HEK293 (cell line): ENCODE measurements around the gene PHF10.
A peak's percentile ranks its signal among the peaks of the same experiment; 100 is the strongest.

ENCODE experiments used
- CTCF ChIA-PET: fragments of 350-600 bp; formaldehyde crosslinking; extraction: SDS; loops from one replicate; lab custom pipeline; 2021; ENCODE audit warnings: antibody characterized with exemption; lab: Yijun Ruan, JAX
- POLR2A ChIA-PET: fragments of 300-600 bp; formaldehyde crosslinking; extraction: SDS; loops from one replicate; lab custom pipeline; 2020; ENCODE audit warnings: antibody characterized with exemption, inconsistent platforms; lab: Yijun Ruan, JAX
- H3K27ac ChIP-seq: fragments of 200-500 bp; sonication (Bioruptor generic); 2 replicates; pipeline ENCODE4 v1.5.1; 2014; ENCODE audit warnings: low read depth, low read length, control low read depth, inconsistent platforms; ENCODE audit errors: extremely low read depth
- H3K36me3 ChIP-seq, 2 experiments: fragments of 200-500 bp in 1 of 2; sonication (Bioruptor generic) in 1 of 2; 1 replicate in 1 of 2; 2 replicates in 1 of 2; pipeline ENCODE4 v1.5.1; 2014 to 2017; ENCODE audit warnings: inconsistent platforms in 2 of 2, low read length in 2 of 2; ENCODE audit not compliant: control insufficient read depth in 2 of 2, insufficient read depth in 1 of 2
- H3K4me1 ChIP-seq: fragments of 200-500 bp; sonication (Bioruptor generic); 2 replicates; pipeline ENCODE4 v1.5.1; 2014; ENCODE audit warnings: mild to moderate bottlenecking, low read length, inconsistent platforms; ENCODE audit not compliant: control insufficient read depth, insufficient read depth
- H3K4me3 ChIP-seq: 2 replicates; pipeline ENCODE4 v1.5.1; 2011; ENCODE audit warnings: low read depth, mild to moderate bottlenecking, control low read depth, low read length, moderate library complexity
- H3K9me3 ChIP-seq: fragments of 200-500 bp; sonication (Bioruptor generic); 2 replicates; pipeline ENCODE4 v1.5.1; 2014; ENCODE audit warnings: low read depth, low read length, inconsistent platforms; ENCODE audit not compliant: control insufficient read depth, insufficient read depth
- BCL11A ChIP-seq: fragments of 450-650 bp; formaldehyde crosslinking; IDR thresholded peaks from 2 replicates; pipeline ENCODE4 v1.5.1; 2016; ENCODE audit warnings: low read depth, missing biosample characterization, missing genetic modification characterization
- GFI1B ChIP-seq: fragments of 450-650 bp; formaldehyde crosslinking; IDR thresholded peaks from 2 replicates; pipeline ENCODE4 v1.5.1; 2016; ENCODE audit warnings: missing biosample characterization, missing genetic modification characterization
- SCRT1 ChIP-seq: fragments of 450-650 bp; formaldehyde crosslinking; IDR thresholded peaks from 2 replicates; pipeline ENCODE4 v1.5.1; 2016; ENCODE audit warnings: missing biosample characterization, missing genetic modification characterization, borderline replicate concordance
- ZFHX2 ChIP-seq: fragments of 450-650 bp; formaldehyde crosslinking; conservative IDR thresholded peaks from 2 replicates; pipeline ENCODE4 v1.5.1; 2016; ENCODE audit warnings: missing biosample characterization, missing genetic modification characterization
- ZNF184 ChIP-seq: fragments of 450-650 bp; IDR thresholded peaks from 2 replicates; pipeline ENCODE4 v1.5.1; 2018; ENCODE audit warnings: missing biosample characterization, mild to moderate bottlenecking, missing genetic modification characterization
- ZNF202 ChIP-seq: fragments of 450-650 bp; formaldehyde crosslinking; IDR thresholded peaks from 2 replicates; pipeline ENCODE4 v1.5.1; 2016; ENCODE audit warnings: missing biosample characterization, missing genetic modification characterization, borderline replicate concordance
- ZNF248 ChIP-seq: fragments of 450-650 bp; formaldehyde crosslinking; IDR thresholded peaks from 2 replicates; pipeline ENCODE4 v1.5.1; 2017; ENCODE audit warnings: missing biosample characterization, missing genetic modification characterization
- ZNF26 ChIP-seq: fragments of 450-650 bp; formaldehyde crosslinking; IDR thresholded peaks from 2 replicates; pipeline ENCODE4 v1.5.1; 2016; ENCODE audit warnings: missing biosample characterization, missing genetic modification characterization
- ZNF274 ChIP-seq, 2 experiments: fragments of 200-500 bp in 1 of 2; fragments of 450-650 bp in 1 of 2; sonication (Bioruptor generic) in 1 of 2; formaldehyde crosslinking in 1 of 2; IDR thresholded peaks; 2 replicates each; pipeline versions ENCODE4 v1.5.1 to v1.6.1; 2014 to 2016; ENCODE audit warnings: borderline replicate concordance in 1 of 2, inconsistent platforms in 1 of 2, low read length in 1 of 2, missing biosample characterization in 1 of 2, missing genetic modification characterization in 1 of 2
- ZNF423 ChIP-seq: fragments of 450-650 bp; formaldehyde crosslinking; IDR thresholded peaks from 2 replicates; pipeline ENCODE4 v1.5.1; 2016; ENCODE audit warnings: missing biosample characterization, missing genetic modification characterization
- ZNF510 ChIP-seq: fragments of 450-650 bp; formaldehyde crosslinking; IDR thresholded peaks from 2 replicates; pipeline ENCODE4 v1.5.1; 2018; ENCODE audit warnings: mild to moderate bottlenecking, missing genetic modification characterization, missing biosample characterization; ENCODE audit not compliant: insufficient replicate concordance
- ZNF521 ChIP-seq: fragments of 450-650 bp; formaldehyde crosslinking; IDR thresholded peaks from 2 replicates; pipeline ENCODE4 v1.5.1; 2017; ENCODE audit warnings: missing biosample characterization, mild to moderate bottlenecking, missing genetic modification characterization
- ZNF548 ChIP-seq: fragments of 450-650 bp; formaldehyde crosslinking; IDR thresholded peaks from 2 replicates; pipeline ENCODE4 v1.5.1; 2016; ENCODE audit warnings: missing biosample characterization, missing genetic modification characterization
- ZNF558 ChIP-seq: fragments of 450-650 bp; formaldehyde crosslinking; IDR thresholded peaks from 2 replicates; pipeline ENCODE4 v1.5.1; 2016; ENCODE audit warnings: missing biosample characterization, missing genetic modification characterization
- ZSCAN4 ChIP-seq: fragments of 450-650 bp; formaldehyde crosslinking; IDR thresholded peaks from 2 replicates; pipeline ENCODE4 v1.5.1; 2017; ENCODE audit warnings: missing biosample characterization, missing genetic modification characterization

The PHF10 gene

DNA sequence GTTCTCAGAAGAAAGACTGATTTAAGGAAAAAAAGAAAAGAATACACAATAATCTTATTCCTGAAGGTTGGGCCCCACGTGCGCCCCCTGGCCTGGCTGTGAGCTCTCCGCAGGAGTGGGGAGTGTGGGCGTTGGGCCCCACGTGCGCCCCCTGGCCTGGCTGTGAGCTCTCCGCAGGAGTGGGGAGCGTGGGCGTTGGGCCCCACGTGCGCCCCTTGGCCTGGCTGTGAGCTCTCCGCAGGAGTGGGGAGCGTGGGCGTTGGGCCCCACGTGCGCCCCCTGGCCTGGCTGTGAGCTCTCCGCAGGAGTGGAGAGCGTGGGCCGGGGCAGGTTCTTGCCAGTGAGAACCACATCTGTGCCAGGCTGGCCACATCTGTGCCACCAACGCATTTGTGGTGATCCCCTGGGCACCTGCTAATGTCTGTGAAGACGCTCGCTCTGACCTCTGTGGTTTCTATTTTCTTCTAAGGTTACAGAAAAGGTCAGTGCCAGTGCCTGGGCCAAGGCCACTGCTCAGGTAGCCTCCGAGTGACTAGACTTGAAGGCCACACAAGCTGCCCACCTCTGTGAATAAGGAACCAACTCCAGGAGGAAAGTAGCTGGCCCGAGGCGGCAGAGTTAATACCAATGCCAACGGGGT is 63.4 kb downstream of the PHF10 start:
- ChIA-PET POLR2A (no interaction called here), CTCF (interaction anchor here (0.6 to 1.2 kb wide), 5 partner anchors 18 to 766 kb away, joined by 3 to 4 read pairs (median 3); no protein-coding TSS in a partner anchor)
- Histone ChIP-seq H3K4me1 (no peaks in the 10 kb centered on the region), H3K4me3 (no peak overlapping the region), H3K9me3 (no peaks in the 10 kb centered on the region), H3K36me3 (peaks cover 11 to 89% of the 10 kb centered on the region in 2 experiments; a peak in 2 of 3 replicates), H3K27ac (no peak overlapping the region)
- TF ChIP-seq ZNF510 (tag by site-specific recombination) (no peak), ZFHX2 (tag by site-specific recombination) (0 out of 2 replicates have a peak, but pooled peaks have one; percentile 16)

- ChIA-PET CTCF (interaction anchor here (0.6 to 0.7 kb wide), 2 partner anchors 171 to 563 kb away, joined by 3 read pairs; no protein-coding TSS in a partner anchor), POLR2A (no interaction called here)
- no peak for TF ChIP-seq ZNF548 (tag by site-specific recombination)
Measured at GRCh38 chr6:169659820-169660610, 64.3 kb downstream of the PHF10 start.

DNA sequence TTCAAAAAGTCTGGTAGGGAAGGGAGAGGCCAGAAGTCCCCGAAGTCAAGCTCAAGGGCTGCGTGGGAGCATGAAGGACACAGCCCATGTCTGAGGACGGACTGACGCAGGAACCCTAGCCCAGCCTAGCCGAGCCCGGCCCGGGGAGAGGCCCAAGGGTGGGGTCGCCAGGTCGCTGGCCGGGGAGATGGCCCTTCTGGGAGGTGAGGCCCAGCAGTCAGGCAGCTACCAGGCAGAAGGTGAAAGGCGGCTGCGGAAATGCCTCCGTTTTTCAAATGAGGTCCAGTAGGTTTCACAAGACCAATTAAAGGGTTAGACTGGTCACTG is 67.1 kb downstream of the PHF10 start:
- TF ChIP-seq SCRT1 (no peak), ZNF521 (tag by site-specific recombination) (no peak), ZSCAN4 (no peak), ZNF274 (IDR thresholded peaks at IDR 0.05; ENCODE audit: low read length) (no peak), ZNF274 (tag by site-specific recombination; IDR thresholded peaks at IDR 0.05; ENCODE audit: borderline replicate concordance) (no peak), GFI1B (tag by site-specific recombination) (no peak), ZNF248 (no peak), BCL11A (tag by site-specific recombination) (no peak), ZNF558 (tag by site-specific recombination) (no peak), ZNF510 (tag by site-specific recombination) (no peak), ZNF184 (tag by site-specific recombination) (no peak), ZNF26 (no peak), ZNF202 (no peak), ZNF423 (tag by site-specific recombination) (no peak)
- CTCF ChIA-PET = no interaction called here
- POLR2A ChIA-PET = no interaction called here
- Histone ChIP-seq H3K4me3 (no peak overlapping the region), H3K9me3 (no peaks in the 10 kb centered on the region), H3K27ac (no peak overlapping the region), H3K4me1 (no peaks in the 10 kb centered on the region), H3K36me3 (peaks cover 11 to 80% of the 10 kb centered on the region in 2 experiments; a peak in 2 of 3 replicates)

More at GRCh38 chr6:169659820-169660610, 64.3 kb downstream of the PHF10 start:
- Histone ChIP-seq H3K27ac (no peak overlapping the region), H3K9me3 (no peaks in the 10 kb centered on the region), H3K36me3 (peaks cover 11 to 85% of the 10 kb centered on the region in 2 experiments; a peak in 2 of 3 replicates), H3K4me1 (no peaks in the 10 kb centered on the region), H3K4me3 (no peak overlapping the region)
